Fibroblast of skin of left quadriceps (primary cell): ENCODE data around the gene TRUB1.
"Not testable (repeated sequence)": the region's sequence is repeated elsewhere in the genome, so short reads cannot be mapped to it uniquely, and the experiment has no call there.

Experiments
- DNase-seq, 2 experiments: peaks; one replicate each; pipeline ENCODE4 v3.0.0-alpha.2; 2013; ENCODE audit warnings: low read depth in 2 of 2

TRUB1 gene

GRCh38 chr10:114937962-114938855 is at the start of gene TRUB1:
Gene TRUB1, plus strand, starts transcription at chr10:114938195. Its CDS starts 59 bp downstream, at chr10:114938254.
- peak; percentile 85 to 88 for DNase-seq

- DNase-seq, result no peak
These were observed 44.7 kb upstream of the TRUB1 start for GRCh38 chr10:114893251-114893650.

DNA sequence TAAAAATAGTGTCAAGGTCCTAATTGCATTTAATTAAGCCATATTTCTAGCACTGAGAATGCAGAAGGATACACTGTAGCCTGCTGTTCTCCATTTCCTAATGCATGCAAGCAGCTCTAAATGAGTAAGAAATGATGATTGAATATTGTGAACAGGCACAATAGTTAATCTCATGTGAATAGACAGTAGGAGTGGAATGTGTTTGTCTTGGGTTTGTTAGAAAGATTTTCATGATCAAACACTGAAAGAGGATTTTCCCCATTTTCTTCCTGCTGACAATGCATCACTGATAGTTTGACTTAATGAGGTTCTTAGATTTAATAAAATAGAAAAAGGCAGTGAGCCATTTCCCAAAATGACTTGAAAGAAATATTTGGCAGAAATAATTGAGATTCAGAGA is 43.1 kb upstream of the TRUB1 start:
- no peak for DNase-seq

DNA sequence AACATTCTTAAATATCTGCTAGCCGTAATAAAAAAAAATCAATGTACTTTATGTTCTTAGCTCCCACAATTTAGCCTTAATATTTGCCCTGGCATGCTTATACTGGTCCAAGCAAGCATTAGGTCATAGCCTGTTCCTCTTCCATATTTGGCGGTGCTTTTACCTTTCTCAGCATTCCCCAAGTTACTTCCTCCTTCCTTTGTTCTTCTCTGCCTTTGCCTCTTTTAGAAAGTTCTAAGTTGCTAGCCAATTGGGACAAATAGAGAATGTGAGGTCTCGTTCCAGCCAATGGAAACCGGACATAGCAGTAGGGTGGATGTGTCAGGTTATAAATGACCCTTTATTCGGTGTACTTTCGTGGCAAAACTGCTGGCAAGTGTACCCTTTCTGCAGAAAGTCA is 41.0 kb upstream of the TRUB1 start:
- DNase-seq, result not testable (repeated sequence)

GRCh38 chr10:114897593-114897992 is 40.4 kb upstream of the TRUB1 start:
- DNase-seq, result no peak

- DNase-seq, result no peak
These were observed 38.0 kb upstream of the TRUB1 start for GRCh38 chr10:114899982-114900381.

DNA sequence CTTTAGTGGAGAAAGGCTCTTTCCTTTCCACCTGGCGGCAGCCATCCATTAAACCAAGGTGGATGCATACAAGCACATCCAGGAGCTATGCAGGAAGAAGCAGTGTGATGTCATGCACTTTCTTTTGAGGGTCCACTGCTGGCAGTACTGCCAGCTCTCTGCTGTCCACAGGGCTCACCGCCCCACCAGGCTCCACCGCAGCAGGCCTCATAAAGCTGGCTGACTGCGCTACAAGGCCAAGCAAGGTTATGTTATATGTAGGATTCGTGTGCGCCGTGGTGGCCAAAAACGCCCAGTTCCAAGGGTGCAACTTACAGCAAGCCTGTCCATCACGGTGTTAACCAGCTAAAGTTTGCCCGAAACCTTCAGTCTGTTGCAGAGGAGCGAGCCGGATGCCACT is 37.3 kb upstream of the TRUB1 start:
- no peak for DNase-seq

- no peak for DNase-seq
These were observed 35.8 kb upstream of the TRUB1 start for GRCh38 chr10:114902151-114902550.

DNA sequence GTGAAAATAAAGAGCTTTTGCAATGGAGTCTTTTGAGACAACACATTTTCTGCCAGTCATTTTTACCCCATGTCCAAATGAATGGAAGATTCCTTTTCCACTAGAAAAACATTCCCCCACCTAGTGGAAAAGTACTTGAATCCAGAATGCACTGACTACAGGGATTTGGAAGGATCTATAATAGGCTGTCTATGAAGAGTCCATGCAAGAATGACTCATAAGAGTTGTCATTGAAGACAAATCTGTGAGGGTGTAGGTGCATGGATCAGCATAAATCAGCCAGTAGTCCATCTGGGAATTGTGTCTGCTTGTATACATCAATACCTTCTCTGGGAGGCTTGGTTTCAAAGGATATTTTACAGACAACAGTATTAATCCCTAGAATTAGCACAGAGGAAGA is 32.5 kb upstream of the TRUB1 start:
- no peak for DNase-seq

DNA sequence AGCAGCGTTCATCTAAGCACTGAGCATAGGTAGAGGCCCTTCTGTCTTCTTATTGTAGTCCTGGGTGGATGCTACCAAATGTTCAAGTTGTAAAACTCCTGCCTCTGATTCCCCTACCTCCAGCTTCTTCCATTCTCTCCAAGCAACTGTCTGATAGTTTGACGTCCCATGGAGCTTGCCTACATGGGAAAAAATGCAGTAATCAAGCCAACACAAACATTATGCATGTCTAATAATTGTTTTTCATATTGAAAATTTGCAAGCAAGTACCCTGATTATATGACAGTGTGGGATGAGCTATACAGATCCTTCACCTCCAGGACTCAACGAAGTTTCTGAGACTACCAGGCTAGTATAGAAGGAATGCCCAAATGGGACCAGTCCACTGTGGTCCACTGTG is 31.0 kb upstream of the TRUB1 start:
- DNase-seq, result no peak

GRCh38 chr10:114908896-114909295 is 29.1 kb upstream of the TRUB1 start:
- DNase-seq, result no peak

GRCh38 chr10:114911052-114911711 is 26.8 kb upstream of the TRUB1 start:
- no peak for DNase-seq

GRCh38 chr10:114911801-114912469 is 26.1 kb upstream of the TRUB1 start:
- DNase-seq, result no peak

- DNase-seq, result no peak
These were observed 25.5 kb upstream of the TRUB1 start for GRCh38 chr10:114912470-114912859.

GRCh38 chr10:114914560-114914959 is 23.4 kb upstream of the TRUB1 start:
- no peak for DNase-seq

DNA sequence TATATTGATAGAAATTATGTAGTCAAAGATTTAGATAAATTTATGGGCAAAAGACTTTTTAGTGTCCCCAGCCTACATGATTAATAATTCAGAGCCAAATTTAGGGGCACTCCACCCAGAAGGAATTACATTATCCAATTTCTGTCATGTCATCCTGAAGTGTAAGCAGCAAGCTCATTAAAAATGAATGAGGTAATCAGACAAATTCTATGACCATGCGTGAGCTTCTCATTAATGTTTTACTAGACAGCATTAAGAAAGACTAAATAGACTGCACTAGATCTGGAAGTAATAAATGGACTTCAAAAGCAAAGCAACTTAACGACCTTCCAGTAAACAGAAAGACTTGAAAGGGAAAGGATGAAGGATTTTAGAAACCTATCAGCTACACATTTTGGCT is 22.7 kb upstream of the TRUB1 start:
- DNase-seq, result no peak

DNA sequence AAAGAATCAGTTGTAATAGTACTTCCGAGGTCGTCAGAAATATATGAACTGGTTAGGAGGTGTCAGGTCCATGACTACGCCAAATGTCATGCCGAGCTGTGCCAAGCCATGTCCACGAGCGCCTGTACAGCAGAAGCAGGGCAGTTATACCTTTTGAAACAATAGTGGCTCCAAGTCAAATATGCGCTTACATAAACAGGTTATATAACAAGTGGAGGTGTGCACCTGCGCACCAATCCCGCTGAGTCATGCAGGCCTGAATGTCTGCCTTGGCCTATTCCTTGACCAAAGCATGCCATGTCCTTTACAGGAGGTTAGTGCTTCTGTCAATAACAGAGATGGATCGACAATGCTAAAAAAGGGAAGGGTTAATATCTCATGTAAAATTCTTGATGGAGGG is 21.3 kb upstream of the TRUB1 start:
- no peak for DNase-seq

GRCh38 chr10:114917459-114917858 is 20.5 kb upstream of the TRUB1 start:
- no peak for DNase-seq

GRCh38 chr10:114917927-114918672 is 19.9 kb upstream of the TRUB1 start:
- no peak for DNase-seq

- DNase-seq, result no peak
These were observed 17.5 kb upstream of the TRUB1 start for GRCh38 chr10:114920459-114920858.

DNA sequence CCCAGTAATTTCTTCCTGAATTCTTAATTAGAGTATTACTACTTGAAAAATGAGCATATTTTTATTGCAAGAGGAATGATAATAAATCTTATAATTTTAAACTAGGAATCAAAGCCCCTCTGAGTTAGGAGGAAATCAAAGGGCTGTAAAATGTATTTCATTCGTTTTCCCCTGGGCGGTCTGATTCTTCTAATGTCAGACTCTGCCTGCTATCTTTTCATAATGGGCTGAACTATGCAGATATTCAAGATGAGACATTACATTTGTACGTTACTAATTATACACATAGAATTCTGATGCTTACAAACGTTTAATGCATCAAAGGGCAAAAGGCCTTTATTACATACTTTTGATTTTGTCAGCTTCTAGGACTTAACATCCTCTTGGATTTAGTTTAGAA is 16.0 kb upstream of the TRUB1 start:
- no peak for DNase-seq

- DNase-seq, result no peak
These were observed 14.4 kb upstream of the TRUB1 start for GRCh38 chr10:114923551-114923950.
